Panc1 (cell line): Measurements from ENCODE around the gene GPR31. TPM values are rescaled to one million over a fixed set of nuclear protein-coding genes. Genes with fewer than 3 reads are reported as not detected.
A peak's percentile ranks its signal among the peaks of the same experiment; 100 is the strongest.

Source experiments
- ATAC-seq: fragments of 200-7000 bp; cut with Tn5 transposase; 2 replicates; pipeline ENCODE4 v1.9.1; 2020; ENCODE audit warnings: mild to moderate bottlenecking, moderate library complexity
- BruUV-seq: library from RNA; stranded (reverse); fragments of 400-500 nt; replicated peaks from 2 replicates; lab custom pipeline; 2021; lab: Mats Ljungman, UMichigan
- CTCF ChIA-PET: fragments of 300-600 bp; sonication (Branson Sonifier 250); formaldehyde crosslinking; loops from one replicate; lab custom pipeline; 2022; ENCODE audit warnings: antibody characterized with exemption; lab: Charles Lee
- POLR2A ChIA-PET: fragments of 300-600 bp; sonication (Branson Sonifier 250); formaldehyde crosslinking; loops from one replicate; lab custom pipeline; 2022; ENCODE audit warnings: antibody characterized with exemption; lab: Charles Lee
- DNase-seq: peaks from one replicate; pipeline ENCODE4 v3.0.0-alpha.2; 2010; ENCODE audit warnings: low read depth, low spot score
- H3K27ac ChIP-seq: 2 replicates; pipeline ENCODE4 v1.5.1; 2011; ENCODE audit warnings: mild to moderate bottlenecking, low read length, inconsistent platforms
- H3K27me3 ChIP-seq: fragments of 200-500 bp; sonication (Bioruptor generic); 2 replicates; pipeline ENCODE4 v1.6.0; 2014; ENCODE audit warnings: low read length, inconsistent platforms; ENCODE audit not compliant: control insufficient read depth, insufficient read depth
- H3K36me3 ChIP-seq: fragments of 200-500 bp; sonication (Bioruptor generic); 2 replicates; pipeline ENCODE4 v1.5.1; 2014; ENCODE audit warnings: inconsistent platforms, mild to moderate bottlenecking, low read length, moderate library complexity; ENCODE audit not compliant: control insufficient read depth, insufficient read depth
- H3K4me1 ChIP-seq: 2 replicates; pipeline ENCODE4 v1.5.1; 2011; ENCODE audit warnings: inconsistent platforms, mild to moderate bottlenecking, low read length, moderate library complexity; ENCODE audit not compliant: control insufficient read depth, insufficient read depth
- H3K4me3 ChIP-seq, 2 experiments: 2 replicates each; pipeline ENCODE4 v1.5.1; 2011 to 2012; ENCODE audit warnings: low read depth in 2 of 2, low read length in 2 of 2, mild to moderate bottlenecking in 2 of 2, inconsistent platforms in 1 of 2, moderate library complexity in 1 of 2
- H3K9me3 ChIP-seq: fragments of 200-500 bp; sonication (Bioruptor generic); 2 replicates; pipeline ENCODE4 v1.5.1; 2014; ENCODE audit warnings: low read depth, mild to moderate bottlenecking, inconsistent platforms, low read length, moderate library complexity; ENCODE audit not compliant: control insufficient read depth, insufficient read depth
- POLR2AphosphoS5 ChIP-seq: IDR thresholded peaks from 2 replicates; pipeline ENCODE4 v1.6.1; 2012; ENCODE audit warnings: mild to moderate bottlenecking, low read depth, low read length, moderate library complexity
- SIN3A ChIP-seq: IDR thresholded peaks from 2 replicates; pipeline ENCODE4 v1.6.1; 2012; ENCODE audit warnings: low read depth, mild to moderate bottlenecking, low read length, moderate library complexity, borderline replicate concordance; ENCODE audit not compliant: insufficient read depth
- TCF7L2 ChIP-seq: IDR thresholded peaks from 2 replicates; pipeline ENCODE4 v1.6.1; 2011; ENCODE audit warnings: mild to moderate bottlenecking, low read depth, low read length, inconsistent platforms
- in situ Hi-C: cut with HindIII; loops from 2 replicates; pipeline ENCODE4 v1.10.0; 2016; ENCODE audit warnings: low sequenced_read_pairs, low pct_unique_long_range_greater_than_20kb
- intact Hi-C: fragments of 100-400 bp; cut with micrococcal nuclease; formaldehyde crosslinking; loops from one replicate; pipeline ENCODE4 v1.10.0; 2022; ENCODE audit not compliant: unreplicated experiment
- total RNA-seq: library from RNA; stranded (reverse); gene quantifications from one replicate; pipeline ENCODE4 v1.2.1, GENCODE V29; 2021; ENCODE audit not compliant: unreplicated experiment
- TF ChIP-seq, protein P1 (sequence below): fragments of 450-650 bp; IDR thresholded peaks from 2 replicates; pipeline ENCODE4 v1.5.1; 2017; ENCODE audit warnings: mild to moderate bottlenecking
- TF ChIP-seq, protein P2 (sequence below), 2 experiments: IDR thresholded peaks; 2 replicates each; pipeline ENCODE4 v1.6.1; 2011 to 2012; ENCODE audit warnings: low read depth in 2 of 2, control low read depth in 1 of 2, low read length in 1 of 2, mild to moderate bottlenecking in 1 of 2, moderate library complexity in 1 of 2; ENCODE audit not compliant: insufficient read depth in 1 of 2

The GPR31 gene
- total RNA-seq, 1 experiment from 2014 or later = not detected

DNA sequence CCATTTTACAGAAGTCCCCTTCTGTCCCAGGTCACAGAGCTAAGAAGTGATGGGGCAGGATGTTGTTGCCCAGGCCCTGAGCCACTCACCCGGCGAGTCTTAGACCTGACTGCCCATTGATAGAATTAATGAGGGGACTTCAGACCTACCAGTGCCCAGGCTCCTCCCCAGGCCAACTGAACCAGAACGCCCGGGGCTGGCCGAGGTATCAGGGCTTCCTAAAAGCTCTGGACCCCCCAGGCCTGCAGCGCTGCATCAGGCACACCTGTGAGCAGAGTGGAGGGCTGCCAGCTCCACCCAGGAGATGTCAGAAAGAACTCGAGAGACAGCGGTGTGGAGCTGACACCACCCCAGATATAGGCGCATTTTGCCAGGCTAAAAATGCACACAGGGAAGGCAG, 3.5 kb downstream of the GPR31 start:
- Histone ChIP-seq H3K4me1 (peaks cover 6% of the 10 kb centered on the region; the same call in 1 of the 2 replicates), H3K4me3 (no peak overlapping the region), H3K36me3 (no peaks in the 10 kb centered on the region), H3K9me3 (no peaks in the 10 kb centered on the region), H3K27me3 (peaks cover 11% of the 10 kb centered on the region), H3K27ac (no peak overlapping the region)
- intact Hi-C loops = no loop called here
- in situ Hi-C loops = no loop called here
- CTCF ChIA-PET = interaction anchor here (0.6 kb wide), 1 partner anchor 11 kb away, joined by 3 read pairs; no protein-coding TSS in a partner anchor
- BruUV-seq = no TSS peak
- ATAC-seq (no peak; the same call in 1 of the 2 replicates), DNase-seq (no peak)
- POLR2A ChIA-PET = interaction anchor here (0.6 kb wide), 1 partner anchor 60 kb away, joined by 4 read pairs; no protein-coding TSS in a partner anchor
- TF ChIP-seq SIN3A (no peak), POLR2AphosphoS5 (no peak), TCF7L2 (no peak)
- TF ChIP-seq, protein P1, sequence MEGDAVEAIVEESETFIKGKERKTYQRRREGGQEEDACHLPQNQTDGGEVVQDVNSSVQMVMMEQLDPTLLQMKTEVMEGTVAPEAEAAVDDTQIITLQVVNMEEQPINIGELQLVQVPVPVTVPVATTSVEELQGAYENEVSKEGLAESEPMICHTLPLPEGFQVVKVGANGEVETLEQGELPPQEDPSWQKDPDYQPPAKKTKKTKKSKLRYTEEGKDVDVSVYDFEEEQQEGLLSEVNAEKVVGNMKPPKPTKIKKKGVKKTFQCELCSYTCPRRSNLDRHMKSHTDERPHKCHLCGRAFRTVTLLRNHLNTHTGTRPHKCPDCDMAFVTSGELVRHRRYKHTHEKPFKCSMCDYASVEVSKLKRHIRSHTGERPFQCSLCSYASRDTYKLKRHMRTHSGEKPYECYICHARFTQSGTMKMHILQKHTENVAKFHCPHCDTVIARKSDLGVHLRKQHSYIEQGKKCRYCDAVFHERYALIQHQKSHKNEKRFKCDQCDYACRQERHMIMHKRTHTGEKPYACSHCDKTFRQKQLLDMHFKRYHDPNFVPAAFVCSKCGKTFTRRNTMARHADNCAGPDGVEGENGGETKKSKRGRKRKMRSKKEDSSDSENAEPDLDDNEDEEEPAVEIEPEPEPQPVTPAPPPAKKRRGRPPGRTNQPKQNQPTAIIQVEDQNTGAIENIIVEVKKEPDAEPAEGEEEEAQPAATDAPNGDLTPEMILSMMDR = no peak
- TF ChIP-seq, protein P2, sequence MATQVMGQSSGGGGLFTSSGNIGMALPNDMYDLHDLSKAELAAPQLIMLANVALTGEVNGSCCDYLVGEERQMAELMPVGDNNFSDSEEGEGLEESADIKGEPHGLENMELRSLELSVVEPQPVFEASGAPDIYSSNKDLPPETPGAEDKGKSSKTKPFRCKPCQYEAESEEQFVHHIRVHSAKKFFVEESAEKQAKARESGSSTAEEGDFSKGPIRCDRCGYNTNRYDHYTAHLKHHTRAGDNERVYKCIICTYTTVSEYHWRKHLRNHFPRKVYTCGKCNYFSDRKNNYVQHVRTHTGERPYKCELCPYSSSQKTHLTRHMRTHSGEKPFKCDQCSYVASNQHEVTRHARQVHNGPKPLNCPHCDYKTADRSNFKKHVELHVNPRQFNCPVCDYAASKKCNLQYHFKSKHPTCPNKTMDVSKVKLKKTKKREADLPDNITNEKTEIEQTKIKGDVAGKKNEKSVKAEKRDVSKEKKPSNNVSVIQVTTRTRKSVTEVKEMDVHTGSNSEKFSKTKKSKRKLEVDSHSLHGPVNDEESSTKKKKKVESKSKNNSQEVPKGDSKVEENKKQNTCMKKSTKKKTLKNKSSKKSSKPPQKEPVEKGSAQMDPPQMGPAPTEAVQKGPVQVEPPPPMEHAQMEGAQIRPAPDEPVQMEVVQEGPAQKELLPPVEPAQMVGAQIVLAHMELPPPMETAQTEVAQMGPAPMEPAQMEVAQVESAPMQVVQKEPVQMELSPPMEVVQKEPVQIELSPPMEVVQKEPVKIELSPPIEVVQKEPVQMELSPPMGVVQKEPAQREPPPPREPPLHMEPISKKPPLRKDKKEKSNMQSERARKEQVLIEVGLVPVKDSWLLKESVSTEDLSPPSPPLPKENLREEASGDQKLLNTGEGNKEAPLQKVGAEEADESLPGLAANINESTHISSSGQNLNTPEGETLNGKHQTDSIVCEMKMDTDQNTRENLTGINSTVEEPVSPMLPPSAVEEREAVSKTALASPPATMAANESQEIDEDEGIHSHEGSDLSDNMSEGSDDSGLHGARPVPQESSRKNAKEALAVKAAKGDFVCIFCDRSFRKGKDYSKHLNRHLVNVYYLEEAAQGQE (IDR thresholded peaks at IDR 0.05; ENCODE audit: insufficient read depth in 1 of 2, low read depth in 2 of 2, low read length in 1 of 2) = no peak

DNA sequence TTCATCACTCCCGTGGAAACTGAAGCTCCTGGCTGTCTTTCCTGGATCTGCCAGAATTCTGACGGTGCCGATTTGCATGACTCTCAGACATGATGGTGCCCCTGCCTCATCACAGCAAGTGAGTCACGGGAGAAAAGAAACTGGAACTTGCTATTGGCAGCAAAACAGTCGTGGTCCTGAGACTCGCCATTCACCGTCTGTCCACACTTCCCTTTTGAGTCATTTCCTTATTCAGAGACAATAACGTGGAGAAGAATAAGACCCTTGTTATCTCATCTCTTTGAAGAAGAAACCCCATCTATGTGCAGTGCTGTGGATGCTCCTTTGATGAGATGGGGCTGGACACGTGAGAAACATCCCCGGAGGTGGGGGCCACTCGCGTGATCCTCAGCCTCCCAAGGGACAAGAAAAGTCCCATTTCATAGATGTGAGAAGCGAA, 4.2 kb downstream of the GPR31 start:
- POLR2A ChIA-PET = interaction anchor here (0.6 kb wide), 1 partner anchor 61 kb away, joined by 4 read pairs; no protein-coding TSS in a partner anchor
- no TSS peak for BruUV-seq
- DNase-seq = no peak
- CTCF ChIA-PET = no interaction called here
- Histone ChIP-seq H3K9me3 (no peaks in the 10 kb centered on the region), H3K36me3 (no peaks in the 10 kb centered on the region), H3K4me1 (peaks cover 6% of the 10 kb centered on the region; the same call in 1 of the 2 replicates), H3K4me3 (peak overlapping the region in 1 of 2 experiments; percentile 40; a peak in 2 of 4 replicates), H3K27ac (no peak overlapping the region), H3K27me3 (peaks cover 13% of the 10 kb centered on the region)
- in situ Hi-C loops (no loop called here), intact Hi-C loops (no loop called here)
- TF ChIP-seq, protein P1 = no peak
- no peak for TF ChIP-seq POLR2AphosphoS5
- TF ChIP-seq, protein P2 (IDR thresholded peaks at IDR 0.05; ENCODE audit: insufficient read depth in 1 of 2, low read depth in 2 of 2, low read length in 1 of 2) = no peak
- no peak for TF ChIP-seq TCF7L2
- no peak; the same call in 1 of the 2 replicates for ATAC-seq
